ENCODE measurements around the gene CFAP298.

GRCh38 chr21:32653326-32653901 is 41.2 kb upstream of the CFAP298 start:
- TF ChIP-seq CTCF (IDR thresholded peaks at IDR 0.05 in 8 of 11, conservative IDR thresholded peaks at IDR 0.05 in 3 of 11) (peak in 9 of 11 experiments; percentile 30 to 69 (median 58)), POLR2AphosphoS5 (IDR thresholded peaks at IDR 0.05) (no peak)

Measured in spleen (tissue), 7 donors.